Superior temporal gyrus (tissue), 1 donor: ENCODE results near the gene PPP1R1C.

Experiments
- DNase-seq: peaks from one replicate; pipeline ENCODE4 v3.0.0-alpha.2; 2016; ENCODE audit errors: extremely low spot score

Gene PPP1R1C

GRCh38 chr2:181971032-181971431 is 14.6 kb upstream of the PPP1R1C start:
- DNase-seq = no peak

DNA sequence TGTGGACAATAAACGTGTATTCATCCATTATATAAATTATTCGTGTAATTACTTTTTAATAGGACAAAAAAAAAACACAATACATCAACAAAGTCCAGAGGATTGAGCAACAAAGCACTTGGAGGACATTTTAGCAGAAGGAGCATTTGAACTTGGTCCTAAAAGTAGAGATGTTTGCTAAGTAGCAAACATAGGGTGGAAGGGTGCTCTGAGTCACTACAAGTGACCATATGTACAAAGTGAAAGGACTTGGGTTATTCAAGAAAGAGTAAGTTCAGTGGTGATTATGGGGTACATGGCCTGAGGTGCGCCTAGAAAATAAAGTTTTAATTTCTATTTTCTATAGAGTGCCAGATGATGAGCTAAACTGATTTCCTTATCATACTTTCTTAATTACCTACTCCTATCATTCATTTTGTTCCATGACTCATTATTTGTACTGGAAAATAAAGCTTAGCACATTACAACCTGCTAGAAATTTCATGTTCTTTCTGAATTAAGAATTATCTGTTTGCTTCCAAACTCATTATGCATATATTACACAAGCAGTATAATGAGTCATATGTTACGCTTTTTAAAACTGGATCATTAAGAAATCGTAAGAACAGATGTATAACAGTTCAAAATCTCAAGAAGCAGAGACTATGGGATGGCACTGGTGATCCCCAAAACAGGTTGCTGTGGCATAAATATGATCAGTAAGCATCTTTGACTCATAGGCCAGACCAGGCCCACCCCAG is 13.1 kb upstream of the PPP1R1C start:
- DNase-seq = peak; percentile 40

DNA sequence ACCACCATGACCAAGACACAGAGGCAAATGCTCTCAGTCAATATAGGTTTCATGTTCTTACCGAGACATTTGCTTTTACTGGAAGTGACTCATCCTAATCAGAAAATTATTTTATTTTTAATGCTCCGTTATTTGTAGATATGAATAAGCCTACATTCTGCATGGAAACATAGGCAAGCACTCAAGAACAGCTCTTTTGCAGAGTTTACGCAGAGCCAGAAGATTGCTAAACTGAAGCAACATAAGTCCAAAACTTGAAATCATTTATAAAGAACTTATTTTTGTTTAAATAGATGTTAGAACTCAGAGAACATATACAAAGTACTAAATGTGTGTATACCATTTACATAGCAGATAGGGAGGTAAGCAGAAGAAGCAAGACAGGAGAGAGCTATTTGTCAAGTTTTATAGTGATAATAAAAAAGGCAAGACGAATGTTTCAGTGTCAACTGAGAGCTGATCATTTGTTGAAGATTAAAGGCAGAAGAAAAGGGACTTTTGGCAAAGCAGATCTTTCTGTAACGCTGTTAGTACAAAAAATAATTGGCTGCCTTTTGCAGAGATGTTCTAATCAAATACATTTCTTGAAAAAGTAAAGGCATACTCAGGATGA is 12.4 kb upstream of the PPP1R1C start:
- DNase-seq = no peak

DNA sequence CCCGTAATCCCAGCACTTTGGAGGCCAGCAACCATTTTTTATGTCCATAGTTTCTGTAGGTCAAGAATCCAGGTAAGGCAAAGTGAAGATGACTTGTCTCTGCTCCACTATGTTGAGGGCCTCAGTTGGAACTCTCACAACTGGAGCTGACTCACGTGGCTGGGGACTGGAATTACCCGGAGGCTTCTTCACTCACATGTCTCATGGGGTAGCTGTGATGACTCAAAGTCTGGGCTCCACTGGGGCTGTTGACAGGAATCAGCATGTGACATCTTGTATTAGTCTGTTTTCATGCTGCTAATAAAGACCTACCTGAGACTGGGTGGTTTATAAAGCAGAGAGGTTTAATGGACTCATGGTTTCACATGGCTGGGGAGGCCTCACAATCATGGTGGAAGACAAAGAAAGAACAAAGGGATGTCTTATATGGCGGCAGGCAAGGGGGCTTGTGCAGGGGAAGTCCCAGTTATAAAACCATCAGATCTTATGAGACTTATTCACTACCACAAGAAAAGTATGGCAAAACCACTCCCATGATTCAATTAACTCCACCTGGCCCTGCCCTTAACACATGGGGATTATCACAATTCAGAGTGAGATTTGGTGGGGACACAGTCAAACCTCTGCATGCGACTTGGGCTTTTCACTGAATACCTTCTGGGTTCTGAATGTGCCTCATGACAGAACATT is 7.8 kb upstream of the PPP1R1C start:
- no peak for DNase-seq

- DNase-seq = no peak
These were observed 7.1 kb upstream of the PPP1R1C start for GRCh38 chr2:181978351-181979150.

DNA sequence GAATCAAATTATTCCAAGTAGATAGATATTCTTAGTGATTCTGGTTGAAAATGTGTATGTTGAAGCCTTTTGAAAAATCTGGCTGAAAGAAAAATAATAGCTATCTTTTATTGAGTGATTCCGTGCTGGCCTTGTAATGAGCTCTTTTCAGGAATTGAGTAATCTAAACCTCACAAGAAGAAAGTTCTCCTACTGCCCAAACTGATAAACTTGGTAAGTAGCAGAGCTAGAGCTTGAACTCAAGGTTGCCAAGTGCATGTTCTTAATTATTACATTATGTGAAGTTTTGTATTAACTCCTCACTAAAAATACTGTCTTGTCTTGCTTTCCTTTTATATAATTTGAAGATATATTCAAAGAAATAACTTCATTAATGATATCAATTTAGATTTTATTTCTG is 1.6 kb upstream of the PPP1R1C start:
- no peak for DNase-seq

GRCh38 chr2:181984814-181985631 is 630 bp upstream of the PPP1R1C start:
- no peak for DNase-seq

DNA sequence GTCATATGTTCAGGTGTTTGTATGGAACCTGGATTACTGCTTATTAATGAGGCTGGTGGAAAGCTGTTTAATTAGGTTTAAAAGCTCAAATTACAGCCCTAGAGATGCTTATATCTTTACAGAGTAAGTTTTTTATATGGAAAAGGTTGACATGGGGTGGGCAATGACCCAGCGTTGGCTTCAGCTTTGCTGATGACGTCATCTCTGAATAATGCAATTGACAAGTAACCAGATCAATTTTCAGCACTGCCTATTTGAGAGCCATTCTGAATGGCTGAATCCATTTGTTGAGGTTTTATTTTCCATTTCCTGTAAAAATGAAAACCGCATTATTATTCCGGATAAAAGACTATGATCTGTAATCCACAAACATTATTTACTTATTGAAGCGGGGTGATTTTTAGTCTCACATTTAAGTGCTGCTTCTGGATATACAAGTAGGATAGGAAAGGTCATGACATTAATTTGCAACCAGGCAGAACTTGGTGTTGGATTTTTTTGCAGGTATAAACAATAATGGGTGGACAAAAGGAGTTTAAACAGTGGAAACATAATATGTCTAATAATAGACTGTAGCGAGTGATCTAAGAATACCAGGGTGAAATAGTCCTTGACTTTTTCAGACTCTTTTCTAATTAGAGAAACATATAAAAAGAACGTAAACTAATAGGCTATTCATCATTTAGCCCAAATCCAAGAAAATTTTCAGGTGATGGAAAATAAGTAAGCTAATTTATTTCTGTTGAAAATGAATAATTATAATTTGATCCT is 2.7 kb downstream of the PPP1R1C start:
- no peak for DNase-seq

GRCh38 chr2:181989099-181989498 is 3.4 kb downstream of the PPP1R1C start:
- DNase-seq = no peak

DNA sequence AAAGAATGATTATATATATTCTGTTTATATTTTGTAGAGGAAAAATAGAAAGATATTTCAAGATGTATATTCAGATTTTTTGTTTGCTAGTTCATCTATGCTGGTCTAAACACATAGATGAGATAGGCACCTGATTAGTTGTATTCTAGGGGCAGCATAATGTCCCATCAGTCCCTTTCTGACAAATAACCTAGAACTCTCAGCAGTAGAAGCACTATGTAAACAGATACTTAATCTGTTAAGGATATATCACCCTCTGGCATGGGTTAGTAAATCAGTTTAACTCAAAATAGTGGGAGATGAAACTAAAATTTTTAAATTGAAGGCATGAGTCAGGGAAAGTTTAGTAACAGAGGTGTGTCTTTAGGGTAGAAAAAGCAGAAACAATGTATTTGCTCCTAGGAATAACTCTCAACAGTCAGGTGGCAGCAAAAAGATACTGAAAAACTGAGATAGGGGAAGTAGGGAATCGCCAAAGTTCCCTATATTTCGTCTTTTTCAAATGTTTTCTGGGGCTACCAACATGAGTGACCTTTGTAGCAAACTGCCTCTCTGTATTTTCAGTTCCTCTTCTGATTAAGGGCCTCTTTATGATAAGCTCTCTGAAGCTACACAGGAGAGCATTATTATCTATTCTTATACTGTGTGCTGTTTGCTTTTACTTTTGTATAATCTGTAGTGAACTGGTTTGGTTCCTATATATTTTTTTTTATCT is 5.7 kb downstream of the PPP1R1C start:
- DNase-seq = no peak

- DNase-seq = no peak
These were observed 7.1 kb downstream of the PPP1R1C start for GRCh38 chr2:181992776-181993175.

DNA sequence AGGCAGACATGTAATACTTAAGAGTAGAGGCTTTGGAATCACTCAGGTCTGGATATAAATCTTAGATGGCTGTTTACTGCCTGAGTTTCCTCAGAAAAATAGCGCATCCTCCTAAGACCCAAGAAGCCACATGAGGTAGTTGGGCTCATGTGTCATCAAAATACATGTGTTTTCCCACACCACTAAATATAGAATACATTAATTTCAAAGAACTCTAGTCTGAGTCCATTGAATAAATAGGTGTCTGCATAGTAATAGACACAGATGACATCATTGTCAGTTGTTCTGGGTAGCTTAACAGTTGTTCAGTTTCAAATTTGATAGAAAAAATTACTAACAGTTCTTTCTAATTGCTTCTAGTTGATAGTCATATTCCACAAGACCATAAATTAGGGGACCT is 9.6 kb downstream of the PPP1R1C start:
- no peak for DNase-seq

DNA sequence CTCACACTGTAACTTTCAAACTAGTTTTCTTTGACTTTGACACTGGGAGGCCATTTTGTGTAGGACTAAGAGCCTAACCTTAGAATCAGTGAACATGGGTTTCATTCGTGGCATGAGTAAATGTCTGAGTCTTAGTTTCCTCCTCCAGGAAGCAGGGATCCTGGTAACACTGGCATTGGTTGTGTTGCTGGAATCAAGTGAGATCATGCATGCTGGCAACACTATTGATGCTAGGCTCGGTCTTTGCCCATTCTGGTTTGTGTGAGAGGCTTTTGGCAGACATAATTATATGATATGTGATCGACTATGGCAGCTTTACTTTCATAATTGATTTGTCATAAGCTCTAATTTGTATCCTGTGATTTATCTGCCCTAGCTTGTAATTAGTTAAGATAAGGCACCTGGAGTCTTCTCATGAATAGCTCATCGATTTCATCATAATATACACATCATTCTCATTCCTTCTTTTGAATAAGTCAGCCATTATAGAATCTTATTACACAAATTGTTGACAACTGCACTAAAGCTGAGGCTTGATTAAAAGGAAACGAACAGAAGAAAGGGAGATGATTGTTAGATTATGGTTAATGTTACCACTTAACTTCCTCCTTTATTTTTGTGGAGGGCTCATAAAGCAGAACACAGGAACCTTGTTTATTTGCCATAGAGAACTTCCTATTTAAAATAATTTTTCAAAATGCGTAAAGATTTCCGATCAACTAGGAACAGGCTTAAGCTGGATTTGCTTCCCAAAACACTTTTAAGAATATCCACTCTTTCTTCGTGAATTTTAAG is 12.6 kb downstream of the PPP1R1C start:
- no peak for DNase-seq

DNA sequence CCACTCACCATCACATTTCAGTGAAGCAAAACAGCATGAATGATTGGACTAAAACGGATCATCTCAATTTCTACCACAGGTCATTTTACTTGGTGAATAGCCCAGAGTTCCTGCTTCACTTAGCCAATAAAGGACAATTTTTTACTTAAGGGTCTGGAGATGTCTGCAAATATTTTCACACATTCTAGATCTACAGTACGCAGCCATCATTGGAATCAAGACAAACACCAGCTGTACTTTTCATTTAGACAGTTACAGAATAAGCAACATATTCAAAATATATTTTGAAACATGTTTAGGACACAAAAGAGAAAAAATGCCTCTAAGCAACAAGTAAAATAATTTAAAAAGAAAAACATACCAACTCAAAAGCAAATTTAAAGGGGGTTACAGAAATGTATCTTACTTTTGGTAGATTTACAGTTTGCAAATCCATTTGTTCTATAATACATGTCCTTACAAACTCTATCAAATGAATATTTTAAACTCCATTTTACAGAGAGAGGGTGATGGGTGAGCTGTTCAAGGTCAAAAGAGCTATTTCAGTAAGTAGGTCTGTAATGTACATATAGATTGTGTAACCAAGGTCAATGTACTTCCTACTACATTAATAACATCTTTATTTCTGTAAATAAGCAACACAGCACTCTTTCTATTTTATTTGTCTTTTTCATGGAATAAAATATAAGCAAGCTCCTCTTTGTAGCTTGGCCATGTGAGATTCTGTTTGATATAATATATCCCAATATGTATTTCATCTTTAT is 13.4 kb downstream of the PPP1R1C start:
- DNase-seq = no peak

GRCh38 chr2:181999911-182000310 is 14.3 kb downstream of the PPP1R1C start:
- DNase-seq = no peak

GRCh38 chr2:182004945-182005520 is 19.4 kb downstream of the PPP1R1C start:
- DNase-seq = no peak

- no peak for DNase-seq
These were observed 21.1 kb downstream of the PPP1R1C start for GRCh38 chr2:182006595-182007341.
